ENCODE data around the gene TPRKB.
"Not testable (repeated sequence)": the region's sequence is repeated elsewhere in the genome, so short reads cannot be mapped to it uniquely, and the experiment has no call there.

Gene TPRKB

DNA sequence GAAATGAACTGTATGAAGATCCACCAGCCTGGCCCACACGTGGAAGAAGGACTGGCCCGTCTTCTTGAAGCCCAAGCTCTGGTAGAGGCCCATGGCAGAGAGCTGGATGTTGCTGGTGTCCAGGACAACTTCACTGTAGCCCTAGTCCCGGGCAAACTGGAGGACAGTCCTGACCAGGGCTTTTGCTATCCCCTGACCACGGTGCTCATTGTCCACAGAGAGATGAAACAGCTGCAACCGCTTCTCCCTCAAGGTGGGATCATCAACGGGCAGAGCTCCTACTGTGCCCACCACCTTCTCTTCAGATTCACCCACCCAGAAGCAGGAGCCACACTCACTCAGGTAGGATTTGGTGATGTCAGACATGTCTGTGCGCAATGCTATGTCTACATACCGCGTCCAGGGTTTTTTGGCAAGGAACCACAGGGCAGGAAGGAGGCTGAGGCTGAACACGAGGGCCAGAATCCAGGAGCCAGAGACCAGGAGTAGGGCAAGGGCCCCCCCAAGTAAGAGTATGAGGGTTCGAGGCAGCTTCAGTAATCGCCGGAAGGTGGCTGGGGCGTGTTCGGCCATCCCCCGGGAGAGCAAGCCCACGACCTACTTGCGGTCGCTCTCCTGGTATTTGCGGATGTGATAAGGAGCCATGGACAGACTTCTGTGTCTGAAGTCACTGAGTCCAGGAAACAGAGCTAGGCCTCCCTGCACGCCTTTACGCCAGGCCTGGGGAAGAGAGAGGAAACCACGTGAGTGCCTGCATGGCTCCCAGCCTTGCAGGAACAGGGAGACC is 36.3 kb downstream of the TPRKB start:
- in situ Hi-C loops (cut with MboI; ENCODE audit: low sequenced_read_pairs), result no loop called here

GRCh38 chr2:73700131-73700611 is 37.0 kb downstream of the TPRKB start:
- in situ Hi-C loops (cut with MboI; ENCODE audit: low sequenced_read_pairs), result no loop called here

DNA sequence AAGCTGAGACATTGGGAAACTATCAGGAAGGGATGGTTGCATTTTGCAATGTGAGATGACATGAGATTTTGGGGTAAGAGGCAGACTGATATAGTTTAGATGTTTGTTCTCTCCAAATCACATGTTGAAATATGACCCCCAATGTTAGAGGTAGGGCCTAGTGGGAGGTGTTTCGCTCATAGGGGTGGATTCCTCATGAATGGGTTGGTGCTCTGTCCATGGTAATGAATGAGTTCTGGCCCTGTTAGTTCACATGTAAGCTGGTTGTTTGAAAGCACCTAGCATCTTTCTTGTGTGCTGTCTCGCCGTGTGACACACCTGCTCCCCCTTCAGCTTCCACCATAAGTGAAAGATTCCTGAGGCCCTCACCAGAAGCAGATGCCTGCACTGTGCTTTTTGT is 37.7 kb downstream of the TPRKB start:
- in situ Hi-C loops (cut with MboI; ENCODE audit: low sequenced_read_pairs), result no loop called here

DNA sequence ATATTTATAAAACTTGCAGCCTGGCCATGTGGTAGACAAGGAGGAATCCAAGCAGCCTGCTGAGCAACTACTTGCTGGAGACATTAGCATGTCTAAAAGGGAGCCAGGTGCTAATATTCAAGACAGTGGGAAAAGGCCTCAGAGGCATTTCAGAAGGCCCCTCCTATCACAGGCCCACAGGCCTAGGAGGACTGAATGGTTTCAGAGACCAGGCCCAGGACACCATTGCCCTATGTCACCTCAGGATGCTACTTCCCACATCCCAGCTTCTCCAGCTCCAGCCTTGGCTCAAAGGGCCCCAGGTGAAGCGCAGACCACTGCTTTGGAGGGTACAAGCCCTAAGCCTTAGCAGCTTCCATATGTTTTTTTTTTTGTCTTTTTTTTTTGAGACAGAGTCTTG is 39.0 kb downstream of the TPRKB start:
- in situ Hi-C loops (cut with MboI; ENCODE audit: low sequenced_read_pairs), result no loop called here

GRCh38 chr2:73697606-73698005 is 39.5 kb downstream of the TPRKB start:
- in situ Hi-C loops (cut with MboI; ENCODE audit: low sequenced_read_pairs), result no loop called here

GRCh38 chr2:73696985-73697384 is 40.2 kb downstream of the TPRKB start:
- in situ Hi-C loops (cut with MboI; ENCODE audit: low sequenced_read_pairs), result not testable (repeated sequence)

GRCh38 chr2:73696521-73696920 is 40.6 kb downstream of the TPRKB start:
- in situ Hi-C loops (cut with MboI; ENCODE audit: low sequenced_read_pairs), result not testable (repeated sequence)

GRCh38 chr2:73690372-73691088 is 46.6 kb downstream of the TPRKB start:
- in situ Hi-C loops (cut with MboI; ENCODE audit: low sequenced_read_pairs), result not testable (repeated sequence)

- in situ Hi-C loops (cut with MboI; ENCODE audit: low sequenced_read_pairs), result not testable (repeated sequence)
Observed at GRCh38 chr2:73688494-73688893, 48.7 kb downstream of the TPRKB start.

- in situ Hi-C loops (cut with MboI; ENCODE audit: low sequenced_read_pairs), result no loop called here
Observed at GRCh38 chr2:73685764-73686438, 51.2 kb downstream of the TPRKB start.

GRCh38 chr2:73684905-73685304 is 52.2 kb downstream of the TPRKB start:
- in situ Hi-C loops (cut with MboI; ENCODE audit: low sequenced_read_pairs), result not testable (repeated sequence)

GRCh38 chr2:73684325-73684724 is 52.8 kb downstream of the TPRKB start:
- in situ Hi-C loops (cut with MboI; ENCODE audit: low sequenced_read_pairs), result not testable (repeated sequence)

DNA sequence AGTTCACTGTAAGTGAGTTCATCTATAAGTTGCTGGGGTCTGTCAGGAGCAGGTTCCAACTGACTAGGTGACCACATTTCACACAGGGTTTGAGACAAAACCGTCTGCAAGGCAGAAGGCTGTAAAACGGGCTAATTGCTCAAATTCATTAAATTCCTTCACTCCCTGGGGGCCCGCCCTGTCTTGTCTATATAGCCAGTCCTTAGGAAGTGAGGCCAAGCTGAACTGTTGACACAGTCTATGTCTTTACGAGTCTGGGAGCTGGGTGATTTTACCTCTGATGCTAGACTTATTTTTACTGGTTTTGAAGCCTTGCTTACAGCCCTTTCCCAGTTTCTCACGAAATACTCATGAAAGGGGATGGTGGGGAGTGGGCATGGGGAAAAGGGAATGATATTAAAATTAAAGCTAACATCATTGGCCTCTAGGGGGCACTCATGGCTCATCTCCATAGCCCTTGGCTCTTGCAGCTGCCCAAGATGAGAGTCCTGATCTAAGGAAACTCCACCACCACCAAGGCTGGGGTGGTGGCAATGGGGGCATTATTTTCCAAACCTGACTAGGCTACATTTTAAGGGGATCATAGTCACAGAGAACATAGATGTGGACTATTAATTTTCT is 57.1 kb downstream of the TPRKB start:
- in situ Hi-C loops (cut with MboI; ENCODE audit: low sequenced_read_pairs), result not testable (repeated sequence)

Measured in HL-60/S4 treated with phorbol 12-myristate 13-acetate at 8.2 ng/mL for 4 days and 3 days (cell line).